Gastroesophageal sphincter (tissue), 3 donors: ENCODE results near the gene MYOCD.

Experiments used
- CTCF ChIP-seq, 4 experiments: fragments of 200-600 bp in 2 of 4; fragments of 450-650 bp in 2 of 4; sonication (generic) in 1 of 4; IDR thresholded peaks; one replicate each; pipeline ENCODE4 v1.5.1; 2017 to 2019; ENCODE audit warnings: antibody characterized with exemption in 4 of 4, mild to moderate bottlenecking in 2 of 4, moderate library complexity in 2 of 4
- POLR2A ChIP-seq, 2 donors: fragments of 450-650 bp; IDR thresholded peaks; one replicate each; pipeline ENCODE4 v1.6.1; 2017; ENCODE audit warnings: antibody characterized with exemption in 2 of 2, mild to moderate bottlenecking in 2 of 2, moderate library complexity in 1 of 2
- POLR2AphosphoS5 ChIP-seq: sonication (generic); formaldehyde crosslinking; IDR thresholded peaks from one replicate; pipeline ENCODE4 v1.6.1; 2017; ENCODE audit warnings: antibody characterized with exemption

- TF ChIP-seq POLR2A (IDR thresholded peaks at IDR 0.05) (no peak), CTCF (IDR thresholded peaks at IDR 0.05) (no peak), POLR2AphosphoS5 (no peak)
Observed at GRCh38 chr17:12737740-12738469, 72.2 kb downstream of the MYOCD start.
